Measurements from ENCODE around the gene COL9A1. TPM values are rescaled to one million over a fixed set of nuclear protein-coding genes. Genes with fewer than 3 reads are reported as not detected.

The COL9A1 gene
- total and polyA plus RNA-seq, 2 of the 8 experiments (the other 6 are each of a cell fraction or from before 2014, with no cell fraction given) = 7.9 to 18.1 TPM

DNA sequence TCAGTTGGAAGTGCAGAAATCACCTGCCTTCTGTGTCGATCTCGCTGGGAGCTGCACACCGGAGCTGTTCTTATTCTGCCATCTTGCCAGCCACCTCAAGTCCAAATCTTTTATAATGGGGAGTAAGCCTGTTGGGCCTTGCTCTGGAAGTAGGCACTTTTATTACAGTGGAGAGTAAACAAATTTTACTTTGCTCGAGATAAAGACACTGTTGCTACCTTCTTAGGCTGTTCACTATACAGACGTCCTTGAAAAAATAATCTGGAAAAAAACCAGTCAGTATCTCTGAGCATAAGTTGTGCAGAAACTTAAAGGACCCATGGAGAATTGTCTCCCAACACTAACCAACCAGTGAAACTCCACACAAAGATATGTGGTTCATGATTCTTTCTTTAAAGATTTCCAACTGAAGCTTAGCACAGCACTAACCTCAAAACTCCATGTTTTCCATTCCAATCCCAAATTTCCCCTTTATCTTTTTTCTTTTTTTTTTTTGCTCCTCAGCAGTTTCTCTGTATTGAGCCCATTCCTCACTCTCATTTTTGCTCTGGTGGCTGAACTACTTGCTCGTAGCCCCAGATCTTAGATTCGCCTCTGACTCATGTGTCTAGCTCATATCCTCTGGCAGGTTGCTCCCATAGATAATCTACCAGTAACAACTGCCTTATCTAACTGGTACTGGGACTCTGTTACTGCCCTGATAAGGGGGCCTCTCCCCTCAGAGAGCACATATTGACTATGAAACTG lies 34.3 kb upstream of the COL9A1 start (continued):
- TF ChIP-seq SAP30 (IDR thresholded peaks at IDR 0.05; ENCODE audit: insufficient read depth, insufficient replicate concordance, low read length) (no peak), POLR2AphosphoS5 (IDR thresholded peaks at IDR 0.05; ENCODE audit: low read depth, low read length) (no peak), CEBPB (IDR thresholded peaks at IDR 0.05; ENCODE audit: low read depth, low read length) (no peak)
- TF ChIP-seq, protein P1, sequence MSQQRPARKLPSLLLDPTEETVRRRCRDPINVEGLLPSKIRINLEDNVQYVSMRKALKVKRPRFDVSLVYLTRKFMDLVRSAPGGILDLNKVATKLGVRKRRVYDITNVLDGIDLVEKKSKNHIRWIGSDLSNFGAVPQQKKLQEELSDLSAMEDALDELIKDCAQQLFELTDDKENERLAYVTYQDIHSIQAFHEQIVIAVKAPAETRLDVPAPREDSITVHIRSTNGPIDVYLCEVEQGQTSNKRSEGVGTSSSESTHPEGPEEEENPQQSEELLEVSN (IDR thresholded peaks at IDR 0.05) = no peak
